NT2/D1 (cell line): ENCODE measurements around the gene CCDC7.

Source experiments
- YY1 ChIP-seq: IDR thresholded peaks from 2 replicates; pipeline ENCODE4 v1.6.1; 2011; ENCODE audit not compliant: insufficient read length, insufficient read depth
- ZNF274 ChIP-seq: IDR thresholded peaks from 2 replicates; pipeline ENCODE4 v1.6.1; 2011; ENCODE audit warnings: mild to moderate bottlenecking, low read depth, low read length

DNA sequence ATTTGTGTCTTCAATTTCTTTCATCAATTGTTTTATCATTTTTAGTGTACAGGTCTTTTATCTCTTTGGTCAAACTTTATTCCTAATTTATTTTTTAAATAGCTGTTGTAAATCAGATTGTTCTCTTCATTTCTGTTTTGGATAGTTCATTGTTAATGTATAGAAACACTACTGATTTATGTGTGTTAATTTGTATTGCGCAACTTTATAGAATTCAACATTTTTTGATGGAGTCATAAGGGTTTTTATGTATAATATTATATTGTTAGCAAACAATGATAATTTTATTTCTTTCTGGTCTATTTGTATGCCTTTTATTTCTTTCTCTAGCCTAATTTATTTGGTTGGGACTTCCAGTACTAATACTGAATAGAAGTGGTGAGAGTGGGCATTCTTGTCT, 181.2 kb downstream of the CCDC7 start:
- TF ChIP-seq YY1 (no peak), ZNF274 (no peak)
